ENCODE results near the gene SLC46A1. TPM values are rescaled to one million over a fixed set of nuclear protein-coding genes. Genes with fewer than 3 reads are reported as not detected.
A peak's percentile ranks its signal among the peaks of the same experiment; 100 is the strongest.
"Not testable (repeated sequence)": the region's sequence is repeated elsewhere in the genome, so short reads cannot be mapped to it uniquely, and the experiment has no call there.

SLC46A1 gene
- total and polyA plus RNA-seq, 2 experiments from 2014 or later, result 3.3 to 12.5 TPM

GRCh38 chr17:28443901-28444638, 38.1 kb upstream of the SLC46A1 start:
- ATAC-seq (no peak), DNase-seq (ENCODE audit: low spot score) (no peak)
- H4K20me1 ChIP-seq (replicated peaks; ENCODE audit: insufficient read depth), result no peaks in the 10 kb centered on the region
- no peak for TF ChIP-seq ETS1 (IDR thresholded peaks at IDR 0.05)
- TF ChIP-seq STAT1 (IDR thresholded peaks at IDR 0.05; ENCODE audit: unreplicated experiment), result no peak
- TF ChIP-seq CREB1 (CRISPR knock-in tag; IDR thresholded peaks at IDR 0.05; ENCODE audit: low read depth), result no peak
- TF ChIP-seq POLR2AphosphoS5 (IDR thresholded peaks at IDR 0.05; ENCODE audit: low read depth), result no peak
- no peak overlapping the region for H3K4me2 ChIP-seq
- no peaks in the 10 kb centered on the region for H3K27me3 ChIP-seq (ENCODE audit: insufficient read depth)
- H3K4me3 ChIP-seq, result no peak overlapping the region
- Mint-ChIP-seq H3K36me3 (ENCODE audit: low read depth) (no peaks in the 10 kb centered on the region), H3K4me1 (no peaks in the 10 kb centered on the region), H3K27me3 (ENCODE audit: insufficient read depth, low read depth, poor library complexity) (peaks cover 3% of the 10 kb centered on the region), H3K4me3 (no peak overlapping the region), H3K9me3 (no peaks in the 10 kb centered on the region), H3K27ac (no peak overlapping the region)
- H3K27ac ChIP-seq (ENCODE audit: low read depth), result no peak overlapping the region
- no peaks in the 10 kb centered on the region for H3K79me2 ChIP-seq (replicated peaks; ENCODE audit: insufficient read depth)
- H3K9me2 ChIP-seq (ENCODE audit: insufficient read depth), result no peaks in the 10 kb centered on the region
- H3K4me1 ChIP-seq (ENCODE audit: insufficient read depth), result no peaks in the 10 kb centered on the region
- H2AFZ ChIP-seq, result no peak overlapping the region
- H3K36me3 ChIP-seq (ENCODE audit: insufficient read depth), result no peaks in the 10 kb centered on the region
- no peaks in the 10 kb centered on the region for H3F3A ChIP-seq (replicated peaks; ENCODE audit: low read depth)

GRCh38 chr17:28434326-28434725, 28.3 kb upstream of the SLC46A1 start:
- not testable (repeated sequence) for H3K4me3 Mint-ChIP-seq; H3K79me2 ChIP-seq (replicated peaks; ENCODE audit: insufficient read depth); H3K27me3 ChIP-seq (ENCODE audit: insufficient read depth); H3K36me3 ChIP-seq (ENCODE audit: insufficient read depth); H3K4me3 ChIP-seq; H3K27ac ChIP-seq (ENCODE audit: low read depth); H2AFZ ChIP-seq; H3K27ac Mint-ChIP-seq; DNase-seq (ENCODE audit: low spot score); H4K20me1 ChIP-seq (replicated peaks; ENCODE audit: insufficient read depth); H3K4me2 ChIP-seq; H3K4me1 Mint-ChIP-seq; H3K27me3 Mint-ChIP-seq (ENCODE audit: insufficient read depth, low read depth, poor library complexity); H3K9me2 ChIP-seq (ENCODE audit: insufficient read depth); H3K9me3 Mint-ChIP-seq; ATAC-seq; H3K36me3 Mint-ChIP-seq (ENCODE audit: low read depth); H3F3A ChIP-seq (replicated peaks; ENCODE audit: low read depth); H3K4me1 ChIP-seq (ENCODE audit: insufficient read depth)

- Histone ChIP-seq H3K9me2 (ENCODE audit: insufficient read depth) (no peaks in the 10 kb centered on the region), H3K36me3 (ENCODE audit: insufficient read depth) (no peaks in the 10 kb centered on the region), H3K27ac (ENCODE audit: low read depth) (no peak overlapping the region), H3F3A (replicated peaks; ENCODE audit: low read depth) (no peaks in the 10 kb centered on the region), H4K20me1 (replicated peaks; ENCODE audit: insufficient read depth) (no peaks in the 10 kb centered on the region; the same call in 1 of the 2 replicates), H2AFZ (peak overlapping the region; percentile 52; the same call in 1 of the 2 replicates), H3K4me2 (no peak overlapping the region), H3K27me3 (ENCODE audit: insufficient read depth) (no peaks in the 10 kb centered on the region), H3K79me2 (replicated peaks; ENCODE audit: insufficient read depth) (no peaks in the 10 kb centered on the region), H3K4me3 (no peak overlapping the region), H3K4me1 (ENCODE audit: insufficient read depth) (no peaks in the 10 kb centered on the region)
- no peak for ATAC-seq
- no peak overlapping the region for H3K27ac Mint-ChIP-seq
- H3K4me3 Mint-ChIP-seq, result no peak overlapping the region
- no peaks in the 10 kb centered on the region for H3K9me3 Mint-ChIP-seq
- H3K4me1 Mint-ChIP-seq, result no peaks in the 10 kb centered on the region
- no peak for DNase-seq (ENCODE audit: low spot score)
- TF ChIP-seq ETS1 (IDR thresholded peaks at IDR 0.05), result no peak
- no peak for TF ChIP-seq CREB1 (CRISPR knock-in tag; IDR thresholded peaks at IDR 0.05; ENCODE audit: low read depth)
- no peak for TF ChIP-seq NANOG (IDR thresholded peaks at IDR 0.05; ENCODE audit: borderline replicate concordance)
- TF ChIP-seq CTCF (conservative IDR thresholded peaks at IDR 0.05; ENCODE audit: low read depth in 2 of 2), result no peak
- H3K27me3 Mint-ChIP-seq (ENCODE audit: insufficient read depth, low read depth, poor library complexity), result peaks cover 3% of the 10 kb centered on the region
- no peaks in the 10 kb centered on the region for H3K36me3 Mint-ChIP-seq (ENCODE audit: low read depth)
Observed at GRCh38 chr17:28433721-28434120, 27.7 kb upstream of the SLC46A1 start.

- not testable (repeated sequence) for ATAC-seq, H3K27ac Mint-ChIP-seq, H3K4me3 Mint-ChIP-seq
Observed at GRCh38 chr17:28427982-28428381, 22.0 kb upstream of the SLC46A1 start.

More at GRCh38 chr17:28427982-28428381, 22.0 kb upstream of the SLC46A1 start:
- H3K27me3 Mint-ChIP-seq (ENCODE audit: insufficient read depth, low read depth, poor library complexity); H2AFZ ChIP-seq; H3K9me3 Mint-ChIP-seq; DNase-seq (ENCODE audit: low spot score); H3F3A ChIP-seq (replicated peaks; ENCODE audit: low read depth); H4K20me1 ChIP-seq (replicated peaks; ENCODE audit: insufficient read depth); H3K4me3 ChIP-seq; H3K36me3 ChIP-seq (ENCODE audit: insufficient read depth); H3K79me2 ChIP-seq (replicated peaks; ENCODE audit: insufficient read depth); H3K9me2 ChIP-seq (ENCODE audit: insufficient read depth); H3K27ac ChIP-seq (ENCODE audit: low read depth); H3K4me1 ChIP-seq (ENCODE audit: insufficient read depth); H3K4me2 ChIP-seq; H3K27me3 ChIP-seq (ENCODE audit: insufficient read depth); H3K4me1 Mint-ChIP-seq; H3K36me3 Mint-ChIP-seq (ENCODE audit: low read depth): not testable (repeated sequence)

Data from GM23338 (cell line).